SKM-1 treated with dmso at 0.1 percent for 144 hours (cell line): ENCODE results near the gene ECPAS.
"Not testable (repeated sequence)": the region's sequence is repeated elsewhere in the genome, so short reads cannot be mapped to it uniquely, and the experiment has no call there.

Experiments
- DNase-seq: peaks from one replicate; lab custom pipeline; 2025; ENCODE audit not compliant: unreplicated experiment; lab: John Stamatoyannopoulos, UW

Gene ECPAS

GRCh38 chr9:111474385-111474784, 9.8 kb downstream of the ECPAS start:
- no peak for DNase-seq

DNA sequence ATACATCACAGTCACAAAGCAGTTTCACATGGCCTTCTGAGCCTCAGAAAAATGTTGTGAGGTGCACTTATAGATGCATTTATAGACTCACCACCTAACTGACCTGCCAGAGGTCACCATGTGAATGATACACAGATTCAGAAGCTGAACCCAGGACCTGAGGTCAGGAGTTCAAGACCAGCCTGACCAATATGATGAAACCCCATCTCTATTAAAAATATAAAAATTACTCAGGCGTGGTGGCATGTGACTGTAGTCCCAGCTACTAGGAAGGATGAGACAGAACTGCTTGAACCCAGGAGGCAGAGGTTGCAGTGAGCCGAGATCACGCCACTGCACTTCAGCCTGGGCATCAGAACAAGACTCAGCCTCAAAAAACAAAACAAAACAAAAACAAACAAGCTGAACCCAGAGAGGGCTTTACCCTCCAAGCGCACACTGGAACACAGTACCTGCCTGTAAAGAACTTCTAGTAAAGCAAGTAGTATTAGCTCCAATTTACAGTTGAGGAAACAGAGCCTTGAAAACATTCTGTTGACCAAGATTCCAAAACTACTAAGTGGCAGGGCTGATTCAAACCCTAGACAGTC, 16.3 kb downstream of the ECPAS start:
- DNase-seq = no peak

GRCh38 chr9:111463048-111463447, 21.1 kb downstream of the ECPAS start:
- no peak for DNase-seq

GRCh38 chr9:111458139-111459009, 25.8 kb downstream of the ECPAS start:
- DNase-seq = no peak

DNA sequence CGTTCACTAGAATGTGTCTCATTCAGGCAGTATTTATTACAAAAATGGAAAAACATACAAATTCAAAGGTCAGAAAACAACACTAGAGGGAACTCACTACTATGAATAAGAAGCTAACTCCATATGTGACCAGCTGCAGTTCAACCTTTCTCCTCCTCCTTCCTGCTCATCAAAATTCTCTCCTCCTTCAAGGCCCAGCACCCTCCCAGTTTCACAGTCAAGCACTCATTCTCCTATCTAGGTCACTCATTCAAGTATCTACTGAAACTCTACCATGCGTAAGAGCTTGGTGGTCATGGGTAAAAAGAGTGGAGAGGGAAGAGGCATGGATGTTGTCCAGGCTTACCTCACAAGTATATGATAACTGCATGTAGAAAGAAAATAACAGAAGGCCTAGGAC, 27.7 kb downstream of the ECPAS start:
- no peak for DNase-seq

- DNase-seq = no peak
Observed at GRCh38 chr9:111455638-111456037, 28.5 kb downstream of the ECPAS start.

DNA sequence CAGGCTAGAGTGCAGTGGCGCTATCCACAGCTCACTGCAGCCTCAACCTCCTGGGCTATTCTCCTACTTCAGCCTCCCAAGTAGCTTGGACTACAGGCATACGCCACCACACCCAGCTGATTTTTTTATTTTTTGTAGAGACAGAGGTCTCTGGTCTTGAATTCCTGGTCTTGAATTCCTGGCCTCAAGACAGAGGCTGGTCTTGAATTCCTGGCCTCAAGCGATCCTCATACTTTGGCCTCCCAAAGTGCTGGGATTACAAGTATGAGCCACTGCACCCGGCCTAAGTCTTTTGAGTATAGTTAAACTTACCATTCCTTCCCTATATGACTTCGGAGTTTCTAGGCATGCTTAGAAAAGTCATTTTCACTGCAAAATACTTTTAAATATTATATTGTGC, 29.4 kb downstream of the ECPAS start:
- DNase-seq = no peak

DNA sequence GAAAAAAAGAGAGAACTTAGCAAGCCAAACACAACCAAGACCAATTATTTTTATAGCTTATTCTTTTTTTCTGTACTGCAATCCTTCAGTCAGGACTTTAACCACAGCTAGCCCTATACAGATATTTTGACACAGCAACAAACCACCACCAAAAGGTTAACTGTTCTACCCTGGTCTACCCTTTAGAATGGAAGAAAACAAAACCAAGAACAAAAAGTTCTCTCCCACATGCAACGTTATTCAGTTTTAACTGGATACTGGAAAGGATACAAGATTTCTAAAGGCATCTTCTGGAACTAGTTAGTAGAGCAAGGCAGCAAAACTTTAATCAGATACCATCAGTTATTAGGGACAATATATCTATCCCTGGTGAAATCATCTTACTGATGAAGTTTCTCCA, 32.6 kb downstream of the ECPAS start:
- no peak for DNase-seq

GRCh38 chr9:111450124-111450523, 34.1 kb downstream of the ECPAS start:
- DNase-seq = no peak

- DNase-seq = no peak
Observed at GRCh38 chr9:111449705-111450104, 34.5 kb downstream of the ECPAS start.

GRCh38 chr9:111445799-111446198, 38.4 kb downstream of the ECPAS start:
- not testable (repeated sequence) for DNase-seq

DNA sequence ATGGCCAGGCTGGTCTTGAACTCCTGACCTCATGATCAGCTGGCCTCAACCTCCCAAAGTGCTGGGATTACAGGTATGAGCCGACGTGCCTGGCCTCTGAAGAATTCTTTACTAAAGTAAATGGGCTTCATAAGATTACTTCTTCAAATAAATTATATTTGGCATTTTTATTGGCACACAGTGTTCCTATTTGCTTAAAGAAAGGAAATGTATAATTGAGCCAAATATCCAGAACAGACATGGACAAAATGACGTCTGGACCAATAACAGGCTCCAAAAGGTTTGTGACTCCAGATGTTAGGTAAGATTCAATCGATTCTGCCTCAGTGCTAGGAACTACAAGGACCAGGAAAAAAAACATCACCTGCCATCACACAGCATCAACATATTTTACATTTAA, 40.7 kb downstream of the ECPAS start:
- DNase-seq = no peak

DNA sequence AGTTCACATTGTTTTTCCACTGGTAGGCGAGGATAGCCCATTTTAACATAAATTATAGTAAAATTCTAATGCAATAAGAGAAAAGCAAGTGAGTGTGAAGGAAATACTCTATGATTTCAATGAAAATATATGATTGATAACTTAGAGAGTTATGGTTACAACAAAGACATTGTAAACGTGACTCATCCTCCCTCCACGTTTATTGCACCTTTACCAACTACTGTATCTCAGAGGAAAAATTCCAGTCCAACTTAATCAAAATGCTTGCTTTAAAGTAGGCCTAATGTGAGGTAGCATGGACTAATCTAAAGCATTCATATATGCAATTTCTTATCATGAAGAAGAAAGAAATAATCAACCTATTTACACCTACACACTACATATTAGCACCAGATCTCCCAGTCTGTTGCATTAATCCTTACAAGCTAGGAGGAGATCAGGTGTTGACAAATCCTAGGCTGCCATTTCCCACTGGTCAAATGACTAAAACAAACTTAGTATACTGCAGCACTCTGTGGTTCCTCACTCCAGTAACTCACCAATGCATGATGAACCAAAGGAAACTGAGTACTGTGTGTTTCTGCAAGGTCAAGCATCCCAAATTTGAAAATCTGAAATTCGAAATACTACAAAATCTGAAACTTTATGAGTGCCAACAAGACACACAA, 41.7 kb downstream of the ECPAS start:
- no peak for DNase-seq

DNA sequence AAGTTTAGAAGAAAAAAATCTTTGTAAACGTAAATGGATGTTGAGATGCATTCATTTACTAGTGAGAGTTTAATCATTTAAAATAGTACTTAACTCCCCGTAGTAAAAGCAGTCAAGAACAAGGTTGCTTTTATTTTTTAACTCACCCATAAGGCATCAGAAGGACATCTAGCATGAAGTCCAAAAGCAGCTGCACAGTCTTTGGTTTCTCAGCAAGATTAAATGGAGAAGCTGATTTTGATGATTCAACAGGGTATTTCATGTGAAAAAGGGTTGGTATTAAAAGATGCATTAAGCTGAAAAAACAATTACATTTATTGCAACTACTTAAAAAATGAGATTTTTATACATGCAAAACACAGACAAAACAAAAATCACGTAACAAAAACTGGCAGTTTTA, 44.0 kb downstream of the ECPAS start:
- no peak for DNase-seq

- DNase-seq = no peak
Observed at GRCh38 chr9:111438541-111439235, 45.5 kb downstream of the ECPAS start.

GRCh38 chr9:111436571-111436970, 47.6 kb downstream of the ECPAS start:
- no peak for DNase-seq

DNA sequence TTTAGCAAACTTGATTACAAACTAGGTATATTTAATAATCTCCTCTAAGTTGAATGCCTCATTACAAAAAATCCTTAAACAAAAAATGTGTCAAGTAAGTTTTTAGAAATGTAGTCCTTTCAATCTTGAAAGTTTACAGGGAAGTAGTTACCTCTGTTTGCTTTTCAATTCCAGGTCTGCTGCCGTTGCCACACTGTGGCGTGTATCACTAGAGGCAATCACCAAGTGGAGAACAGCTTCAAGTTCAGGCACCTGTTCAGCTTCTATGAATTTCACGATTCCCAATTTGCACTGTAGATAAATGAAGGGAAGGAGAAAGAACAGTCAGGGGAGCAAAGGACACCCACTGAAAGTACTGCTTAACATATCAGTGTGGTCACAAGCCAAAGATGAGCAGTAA, 51.1 kb downstream of the ECPAS start:
- no peak for DNase-seq

- no peak for DNase-seq
Observed at GRCh38 chr9:111431684-111432083, 52.5 kb downstream of the ECPAS start.

GRCh38 chr9:111429175-111429574, 55.0 kb downstream of the ECPAS start:
- DNase-seq = no peak

GRCh38 chr9:111427186-111427585, 57.0 kb downstream of the ECPAS start:
- no peak for DNase-seq

DNA sequence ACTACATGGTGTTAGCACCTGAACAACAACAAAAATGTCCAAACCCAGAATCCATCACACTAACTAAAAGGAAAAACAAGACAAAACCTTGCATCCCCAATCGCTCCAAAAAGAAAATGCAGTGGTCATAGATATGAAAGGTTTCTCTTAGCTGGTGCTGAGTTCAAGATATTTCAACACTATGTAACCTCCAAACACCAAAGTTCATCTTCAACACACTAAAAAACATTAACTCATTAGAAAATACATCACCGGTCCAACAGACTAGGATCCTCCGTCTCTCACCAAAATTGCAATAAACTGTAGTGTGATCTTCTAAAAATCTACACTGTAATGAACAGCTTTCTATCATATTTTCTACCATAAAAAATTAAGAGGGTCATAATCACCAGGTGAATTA, 60.8 kb downstream of the ECPAS start:
- no peak for DNase-seq

GRCh38 chr9:111414406-111414805, 69.8 kb downstream of the ECPAS start:
- no peak for DNase-seq
